DND-41 (cell line): ENCODE data around the gene COL19A1.

Experiments used
- ATAC-seq: fragments of 200-7000 bp; cut with Tn5 transposase; 3 replicates; pipeline ENCODE4 v1.9.1; 2021; ENCODE audit warnings: low read depth; ENCODE audit not compliant: insufficient read depth
- DNase-seq: peaks from one replicate; pipeline ENCODE4 v3.0.0-alpha.2; 2020
- H2AFZ ChIP-seq: 2 replicates; pipeline ENCODE4 v1.6.0; 2012; ENCODE audit warnings: low read depth, low read length
- H3K27ac ChIP-seq: 2 replicates; pipeline ENCODE4 v1.5.1; 2012; ENCODE audit warnings: low read length, inconsistent platforms
- H3K27me3 ChIP-seq: fragments of 200-600 bp; sonication (generic); 2 replicates; pipeline ENCODE4 v1.6.0; 2012; ENCODE audit warnings: low read length, mild to moderate bottlenecking, inconsistent platforms; ENCODE audit not compliant: insufficient read depth, poor library complexity
- H3K36me3 ChIP-seq: 2 replicates; pipeline ENCODE4 v1.5.1; 2012; ENCODE audit warnings: low read length, inconsistent platforms; ENCODE audit not compliant: insufficient read depth
- H3K4me1 ChIP-seq: 2 replicates; pipeline ENCODE4 v1.5.1; 2012; ENCODE audit warnings: mild to moderate bottlenecking, low read length; ENCODE audit not compliant: insufficient read depth
- H3K4me2 ChIP-seq: 2 replicates; pipeline ENCODE4 v1.6.0; 2012; ENCODE audit warnings: mild to moderate bottlenecking, moderate library complexity, low read length, inconsistent platforms; ENCODE audit not compliant: insufficient read depth
- H3K4me3 ChIP-seq, 2 experiments: fragments of 200-600 bp in 1 of 2; shearing (Covaris generic) in 1 of 2; 2 replicates each; pipeline ENCODE4 v1.5.1; 2012 to 2016; ENCODE audit warnings: inconsistent platforms in 2 of 2, low read length in 2 of 2, mild to moderate bottlenecking in 2 of 2, low read depth in 1 of 2, moderate library complexity in 1 of 2
- H3K79me2 ChIP-seq: 2 replicates; pipeline ENCODE4 v1.6.0; 2012; ENCODE audit warnings: low read length, inconsistent platforms; ENCODE audit not compliant: insufficient read depth
- H3K9ac ChIP-seq: 2 replicates; pipeline ENCODE4 v1.6.0; 2012; ENCODE audit warnings: low read depth, mild to moderate bottlenecking, inconsistent platforms, low read length, moderate library complexity
- H3K9me3 ChIP-seq: 2 replicates; pipeline ENCODE4 v1.5.1; 2012; ENCODE audit warnings: low read length, moderate library complexity, mild to moderate bottlenecking, inconsistent platforms; ENCODE audit not compliant: insufficient read depth, severe bottlenecking
- H4K20me1 ChIP-seq: 2 replicates; pipeline ENCODE4 v1.6.0; 2012; ENCODE audit warnings: low read length; ENCODE audit not compliant: insufficient read depth
- EZH2 ChIP-seq: IDR thresholded peaks from 3 replicates; pipeline ENCODE4 v1.6.1; 2012; ENCODE audit warnings: borderline replicate concordance, low read depth, mild to moderate bottlenecking, moderate library complexity, low read length, inconsistent platforms; ENCODE audit not compliant: severe bottlenecking
- TF ChIP-seq, protein P1 (sequence below): IDR thresholded peaks from 2 replicates; pipeline ENCODE4 v1.5.1; 2012; ENCODE audit warnings: borderline replicate concordance, low read length, moderate library complexity, mild to moderate bottlenecking; ENCODE audit not compliant: poor library complexity, severe bottlenecking; ENCODE audit errors: extremely low read depth

The COL19A1 gene

DNA sequence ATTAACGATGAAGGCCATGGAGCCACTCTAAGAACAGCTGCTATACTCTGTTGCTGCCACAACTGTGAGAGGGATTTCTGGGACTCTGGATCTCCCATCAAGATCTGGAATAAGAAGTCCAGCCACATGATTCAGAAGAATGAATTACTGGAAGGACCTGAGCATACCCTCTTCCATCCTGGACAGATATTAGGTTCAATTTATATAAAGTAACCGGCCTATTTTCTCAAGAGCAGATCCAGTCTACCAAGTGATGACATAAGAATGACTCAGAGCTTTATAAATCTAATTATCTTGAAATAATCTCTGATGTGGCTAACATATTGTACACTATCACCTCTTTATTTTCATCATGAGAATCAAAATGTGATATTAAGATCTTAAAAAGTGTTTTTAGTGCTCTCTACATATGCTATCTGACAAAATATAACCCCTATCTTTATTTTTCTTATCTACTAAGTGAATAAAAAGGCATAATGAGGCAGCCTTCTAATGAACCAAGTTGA is 391.5 kb downstream of the COL19A1 start:
- no peaks in the 10 kb centered on the region for H3K9me3 ChIP-seq
- H3K4me3 ChIP-seq: no peak overlapping the region
- no peak overlapping the region for H2AFZ ChIP-seq
- no peaks in the 10 kb centered on the region for H3K4me1 ChIP-seq
- H3K27me3 ChIP-seq: no peaks in the 10 kb centered on the region
- no peaks in the 10 kb centered on the region for H4K20me1 ChIP-seq
- ATAC-seq (no peak), DNase-seq (no peak)
- no peaks in the 10 kb centered on the region for H3K36me3 ChIP-seq
- H3K4me2 ChIP-seq: no peak overlapping the region
- H3K79me2 ChIP-seq: no peaks in the 10 kb centered on the region
- no peak overlapping the region for H3K9ac ChIP-seq
- TF ChIP-seq, protein P1, sequence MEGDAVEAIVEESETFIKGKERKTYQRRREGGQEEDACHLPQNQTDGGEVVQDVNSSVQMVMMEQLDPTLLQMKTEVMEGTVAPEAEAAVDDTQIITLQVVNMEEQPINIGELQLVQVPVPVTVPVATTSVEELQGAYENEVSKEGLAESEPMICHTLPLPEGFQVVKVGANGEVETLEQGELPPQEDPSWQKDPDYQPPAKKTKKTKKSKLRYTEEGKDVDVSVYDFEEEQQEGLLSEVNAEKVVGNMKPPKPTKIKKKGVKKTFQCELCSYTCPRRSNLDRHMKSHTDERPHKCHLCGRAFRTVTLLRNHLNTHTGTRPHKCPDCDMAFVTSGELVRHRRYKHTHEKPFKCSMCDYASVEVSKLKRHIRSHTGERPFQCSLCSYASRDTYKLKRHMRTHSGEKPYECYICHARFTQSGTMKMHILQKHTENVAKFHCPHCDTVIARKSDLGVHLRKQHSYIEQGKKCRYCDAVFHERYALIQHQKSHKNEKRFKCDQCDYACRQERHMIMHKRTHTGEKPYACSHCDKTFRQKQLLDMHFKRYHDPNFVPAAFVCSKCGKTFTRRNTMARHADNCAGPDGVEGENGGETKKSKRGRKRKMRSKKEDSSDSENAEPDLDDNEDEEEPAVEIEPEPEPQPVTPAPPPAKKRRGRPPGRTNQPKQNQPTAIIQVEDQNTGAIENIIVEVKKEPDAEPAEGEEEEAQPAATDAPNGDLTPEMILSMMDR: no peak
- no peak for TF ChIP-seq EZH2
- H3K27ac ChIP-seq: no peak overlapping the region

DNA sequence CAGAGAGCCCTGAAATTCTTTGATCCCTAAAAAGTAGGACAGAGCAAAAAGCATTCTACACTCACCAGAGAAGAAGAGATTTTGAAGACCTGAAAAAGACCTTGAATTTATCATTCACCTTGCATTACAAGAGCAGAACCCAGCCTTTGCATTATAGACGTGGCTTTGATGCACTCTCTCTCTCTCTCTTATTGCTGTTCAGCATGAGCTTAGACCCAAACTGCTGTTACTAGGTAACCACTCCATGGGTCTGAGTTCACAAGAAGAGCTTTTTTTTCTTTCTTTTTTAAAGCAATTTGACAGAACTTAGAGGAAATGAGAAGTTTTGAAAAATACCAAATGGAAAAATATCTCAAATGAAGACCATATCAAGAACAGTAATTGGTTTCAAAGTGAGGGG is 392.1 kb downstream of the COL19A1 start:
- Histone ChIP-seq H3K36me3 (no peaks in the 10 kb centered on the region), H2AFZ (no peak overlapping the region), H4K20me1 (no peaks in the 10 kb centered on the region), H3K79me2 (no peaks in the 10 kb centered on the region), H3K9ac (no peak overlapping the region), H3K4me2 (no peak overlapping the region), H3K27me3 (no peaks in the 10 kb centered on the region), H3K27ac (no peak overlapping the region), H3K9me3 (no peaks in the 10 kb centered on the region), H3K4me1 (no peaks in the 10 kb centered on the region), H3K4me3 (no peak overlapping the region)
- DNase-seq (no peak), ATAC-seq (no peak)
- TF ChIP-seq, protein P1: no peak
- no peak for TF ChIP-seq EZH2
